A549 (cell line): Measurements from ENCODE around the gene CEACAM20.

ENCODE experiments used
- CBX8 ChIP-seq: fragments of 200-600 bp; sonication (generic); IDR thresholded peaks from 2 replicates; pipeline ENCODE4 v1.6.1; 2016
- JUNB ChIP-seq: fragments of >200 bp; sonication (Bioruptor Twin); formaldehyde crosslinking; IDR thresholded peaks from 2 replicates; pipeline ENCODE4 v1.6.1; 2016
- POLR2A ChIP-seq: IDR thresholded peaks from 2 replicates; pipeline ENCODE4 v1.6.1; 2012; ENCODE audit warnings: mild to moderate bottlenecking, low read length
- TF ChIP-seq, protein P1 (sequence below): fragments of >200 bp; sonication (Bioruptor Twin); formaldehyde crosslinking; IDR thresholded peaks from 3 replicates; pipeline ENCODE4 v1.5.1; 2016
- TF ChIP-seq, protein P2 (sequence below): fragments of 200-600 bp; sonication (generic); IDR thresholded peaks from 2 replicates; pipeline ENCODE4 v1.6.1; 2016; ENCODE audit warnings: antibody characterized with exemption, mild to moderate bottlenecking, moderate library complexity

GRCh38 chr19:44551850-44552249 is 22.4 kb upstream of the CEACAM20 start:
- TF ChIP-seq POLR2A (no peak), CBX8 (no peak), JUNB (no peak)
- TF ChIP-seq, protein P1, sequence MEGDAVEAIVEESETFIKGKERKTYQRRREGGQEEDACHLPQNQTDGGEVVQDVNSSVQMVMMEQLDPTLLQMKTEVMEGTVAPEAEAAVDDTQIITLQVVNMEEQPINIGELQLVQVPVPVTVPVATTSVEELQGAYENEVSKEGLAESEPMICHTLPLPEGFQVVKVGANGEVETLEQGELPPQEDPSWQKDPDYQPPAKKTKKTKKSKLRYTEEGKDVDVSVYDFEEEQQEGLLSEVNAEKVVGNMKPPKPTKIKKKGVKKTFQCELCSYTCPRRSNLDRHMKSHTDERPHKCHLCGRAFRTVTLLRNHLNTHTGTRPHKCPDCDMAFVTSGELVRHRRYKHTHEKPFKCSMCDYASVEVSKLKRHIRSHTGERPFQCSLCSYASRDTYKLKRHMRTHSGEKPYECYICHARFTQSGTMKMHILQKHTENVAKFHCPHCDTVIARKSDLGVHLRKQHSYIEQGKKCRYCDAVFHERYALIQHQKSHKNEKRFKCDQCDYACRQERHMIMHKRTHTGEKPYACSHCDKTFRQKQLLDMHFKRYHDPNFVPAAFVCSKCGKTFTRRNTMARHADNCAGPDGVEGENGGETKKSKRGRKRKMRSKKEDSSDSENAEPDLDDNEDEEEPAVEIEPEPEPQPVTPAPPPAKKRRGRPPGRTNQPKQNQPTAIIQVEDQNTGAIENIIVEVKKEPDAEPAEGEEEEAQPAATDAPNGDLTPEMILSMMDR, result no peak
- TF ChIP-seq, protein P2, sequence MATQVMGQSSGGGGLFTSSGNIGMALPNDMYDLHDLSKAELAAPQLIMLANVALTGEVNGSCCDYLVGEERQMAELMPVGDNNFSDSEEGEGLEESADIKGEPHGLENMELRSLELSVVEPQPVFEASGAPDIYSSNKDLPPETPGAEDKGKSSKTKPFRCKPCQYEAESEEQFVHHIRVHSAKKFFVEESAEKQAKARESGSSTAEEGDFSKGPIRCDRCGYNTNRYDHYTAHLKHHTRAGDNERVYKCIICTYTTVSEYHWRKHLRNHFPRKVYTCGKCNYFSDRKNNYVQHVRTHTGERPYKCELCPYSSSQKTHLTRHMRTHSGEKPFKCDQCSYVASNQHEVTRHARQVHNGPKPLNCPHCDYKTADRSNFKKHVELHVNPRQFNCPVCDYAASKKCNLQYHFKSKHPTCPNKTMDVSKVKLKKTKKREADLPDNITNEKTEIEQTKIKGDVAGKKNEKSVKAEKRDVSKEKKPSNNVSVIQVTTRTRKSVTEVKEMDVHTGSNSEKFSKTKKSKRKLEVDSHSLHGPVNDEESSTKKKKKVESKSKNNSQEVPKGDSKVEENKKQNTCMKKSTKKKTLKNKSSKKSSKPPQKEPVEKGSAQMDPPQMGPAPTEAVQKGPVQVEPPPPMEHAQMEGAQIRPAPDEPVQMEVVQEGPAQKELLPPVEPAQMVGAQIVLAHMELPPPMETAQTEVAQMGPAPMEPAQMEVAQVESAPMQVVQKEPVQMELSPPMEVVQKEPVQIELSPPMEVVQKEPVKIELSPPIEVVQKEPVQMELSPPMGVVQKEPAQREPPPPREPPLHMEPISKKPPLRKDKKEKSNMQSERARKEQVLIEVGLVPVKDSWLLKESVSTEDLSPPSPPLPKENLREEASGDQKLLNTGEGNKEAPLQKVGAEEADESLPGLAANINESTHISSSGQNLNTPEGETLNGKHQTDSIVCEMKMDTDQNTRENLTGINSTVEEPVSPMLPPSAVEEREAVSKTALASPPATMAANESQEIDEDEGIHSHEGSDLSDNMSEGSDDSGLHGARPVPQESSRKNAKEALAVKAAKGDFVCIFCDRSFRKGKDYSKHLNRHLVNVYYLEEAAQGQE, result no peak
